ENCODE results near the gene ZC2HC1B.

GRCh38 chr6:143836150-143836549 lies 28.1 kb upstream of the ZC2HC1B start:
- TF ChIP-seq ZSCAN23 (tag by site-specific recombination; IDR thresholded peaks at IDR 0.05) (no peak), YY1 (tag by site-specific recombination; IDR thresholded peaks at IDR 0.05) (no peak), SETDB1 (IDR thresholded peaks at IDR 0.05; ENCODE audit: insufficient read length, low read length) (no peak), MEIS1 (CRISPR knock-in tag; IDR thresholded peaks at IDR 0.05; ENCODE audit: borderline replicate concordance) (no peak), ZNF704 (tag by site-specific recombination; IDR thresholded peaks at IDR 0.05) (no peak), ZNF776 (tag by site-specific recombination; IDR thresholded peaks at IDR 0.05; ENCODE audit: borderline replicate concordance) (no peak), ZNF341 (tag by site-specific recombination; IDR thresholded peaks at IDR 0.05; ENCODE audit: low read depth) (no peak), ZNF175 (tag by site-specific recombination; IDR thresholded peaks at IDR 0.05) (no peak)
- TF ChIP-seq, protein P1, sequence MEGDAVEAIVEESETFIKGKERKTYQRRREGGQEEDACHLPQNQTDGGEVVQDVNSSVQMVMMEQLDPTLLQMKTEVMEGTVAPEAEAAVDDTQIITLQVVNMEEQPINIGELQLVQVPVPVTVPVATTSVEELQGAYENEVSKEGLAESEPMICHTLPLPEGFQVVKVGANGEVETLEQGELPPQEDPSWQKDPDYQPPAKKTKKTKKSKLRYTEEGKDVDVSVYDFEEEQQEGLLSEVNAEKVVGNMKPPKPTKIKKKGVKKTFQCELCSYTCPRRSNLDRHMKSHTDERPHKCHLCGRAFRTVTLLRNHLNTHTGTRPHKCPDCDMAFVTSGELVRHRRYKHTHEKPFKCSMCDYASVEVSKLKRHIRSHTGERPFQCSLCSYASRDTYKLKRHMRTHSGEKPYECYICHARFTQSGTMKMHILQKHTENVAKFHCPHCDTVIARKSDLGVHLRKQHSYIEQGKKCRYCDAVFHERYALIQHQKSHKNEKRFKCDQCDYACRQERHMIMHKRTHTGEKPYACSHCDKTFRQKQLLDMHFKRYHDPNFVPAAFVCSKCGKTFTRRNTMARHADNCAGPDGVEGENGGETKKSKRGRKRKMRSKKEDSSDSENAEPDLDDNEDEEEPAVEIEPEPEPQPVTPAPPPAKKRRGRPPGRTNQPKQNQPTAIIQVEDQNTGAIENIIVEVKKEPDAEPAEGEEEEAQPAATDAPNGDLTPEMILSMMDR (tag by site-specific recombination; IDR thresholded peaks at IDR 0.05): no peak
- TF ChIP-seq, protein P2, sequence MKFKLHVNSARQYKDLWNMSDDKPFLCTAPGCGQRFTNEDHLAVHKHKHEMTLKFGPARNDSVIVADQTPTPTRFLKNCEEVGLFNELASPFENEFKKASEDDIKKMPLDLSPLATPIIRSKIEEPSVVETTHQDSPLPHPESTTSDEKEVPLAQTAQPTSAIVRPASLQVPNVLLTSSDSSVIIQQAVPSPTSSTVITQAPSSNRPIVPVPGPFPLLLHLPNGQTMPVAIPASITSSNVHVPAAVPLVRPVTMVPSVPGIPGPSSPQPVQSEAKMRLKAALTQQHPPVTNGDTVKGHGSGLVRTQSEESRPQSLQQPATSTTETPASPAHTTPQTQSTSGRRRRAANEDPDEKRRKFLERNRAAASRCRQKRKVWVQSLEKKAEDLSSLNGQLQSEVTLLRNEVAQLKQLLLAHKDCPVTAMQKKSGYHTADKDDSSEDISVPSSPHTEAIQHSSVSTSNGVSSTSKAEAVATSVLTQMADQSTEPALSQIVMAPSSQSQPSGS (tag by site-specific recombination; IDR thresholded peaks at IDR 0.05; ENCODE audit: low read depth): no peak

Data from HEK293 (cell line).